Measurements from ENCODE around the gene BCL2L13. TPM values are rescaled to one million over a fixed set of nuclear protein-coding genes. Genes with fewer than 3 reads are reported as not detected.

Gene BCL2L13
- polyA plus RNA-seq, 1 donor from 2014 or later = 20.8 TPM

DNA sequence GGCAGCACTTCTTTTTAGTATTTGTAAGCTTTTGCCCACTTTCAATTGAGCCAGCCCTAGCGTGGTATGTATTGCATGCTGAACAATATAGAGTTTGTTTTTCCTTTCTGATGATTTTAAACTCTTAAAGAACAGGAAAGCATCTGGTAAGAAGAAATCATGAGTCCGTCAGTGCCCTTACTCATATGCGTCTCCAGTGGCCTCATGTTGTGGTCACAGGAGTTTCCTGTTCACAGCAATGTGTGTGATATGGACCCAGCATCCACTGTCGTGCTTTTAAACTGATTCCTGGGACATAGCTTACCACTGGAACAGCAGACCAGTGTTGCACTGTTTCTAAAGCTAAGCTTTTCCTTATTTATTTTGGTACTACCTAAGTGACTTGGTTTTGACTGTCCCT, 95.6 kb downstream of the BCL2L13 start:
- Histone ChIP-seq H3K27ac (ENCODE audit: low read length) (no peak overlapping the region), H3F3A (ENCODE audit: insufficient read depth, low read length, poor library complexity, severe bottlenecking) (no peaks in the 10 kb centered on the region), H3K9ac (ENCODE audit: low read length) (no peak overlapping the region), H2AFZ (ENCODE audit: low read depth, low read length) (no peak overlapping the region), H3K9me3 (ENCODE audit: low read length) (no peaks in the 10 kb centered on the region), H3K79me2 (replicated peaks; ENCODE audit: insufficient read depth, low read length) (no peaks in the 10 kb centered on the region), H3K27me3 (ENCODE audit: insufficient read depth, low read depth, low read length) (no peaks in the 10 kb centered on the region), H3K9me2 (ENCODE audit: insufficient read depth, low read length) (no peaks in the 10 kb centered on the region), H4K20me1 (ENCODE audit: insufficient read depth) (no peaks in the 10 kb centered on the region), H3K4me3 (ENCODE audit: low read length) (no peak overlapping the region), H3K36me3 (ENCODE audit: insufficient read depth, low read length) (no peaks in the 10 kb centered on the region), H3K4me2 (ENCODE audit: low read length) (no peak overlapping the region)
- TF ChIP-seq SMC3 (conservative IDR thresholded peaks at IDR 0.05; ENCODE audit: poor library complexity) = no peak
- no peak for TF ChIP-seq TAF1 (IDR thresholded peaks at IDR 0.05; ENCODE audit: low read depth)
- TF ChIP-seq, protein P1, sequence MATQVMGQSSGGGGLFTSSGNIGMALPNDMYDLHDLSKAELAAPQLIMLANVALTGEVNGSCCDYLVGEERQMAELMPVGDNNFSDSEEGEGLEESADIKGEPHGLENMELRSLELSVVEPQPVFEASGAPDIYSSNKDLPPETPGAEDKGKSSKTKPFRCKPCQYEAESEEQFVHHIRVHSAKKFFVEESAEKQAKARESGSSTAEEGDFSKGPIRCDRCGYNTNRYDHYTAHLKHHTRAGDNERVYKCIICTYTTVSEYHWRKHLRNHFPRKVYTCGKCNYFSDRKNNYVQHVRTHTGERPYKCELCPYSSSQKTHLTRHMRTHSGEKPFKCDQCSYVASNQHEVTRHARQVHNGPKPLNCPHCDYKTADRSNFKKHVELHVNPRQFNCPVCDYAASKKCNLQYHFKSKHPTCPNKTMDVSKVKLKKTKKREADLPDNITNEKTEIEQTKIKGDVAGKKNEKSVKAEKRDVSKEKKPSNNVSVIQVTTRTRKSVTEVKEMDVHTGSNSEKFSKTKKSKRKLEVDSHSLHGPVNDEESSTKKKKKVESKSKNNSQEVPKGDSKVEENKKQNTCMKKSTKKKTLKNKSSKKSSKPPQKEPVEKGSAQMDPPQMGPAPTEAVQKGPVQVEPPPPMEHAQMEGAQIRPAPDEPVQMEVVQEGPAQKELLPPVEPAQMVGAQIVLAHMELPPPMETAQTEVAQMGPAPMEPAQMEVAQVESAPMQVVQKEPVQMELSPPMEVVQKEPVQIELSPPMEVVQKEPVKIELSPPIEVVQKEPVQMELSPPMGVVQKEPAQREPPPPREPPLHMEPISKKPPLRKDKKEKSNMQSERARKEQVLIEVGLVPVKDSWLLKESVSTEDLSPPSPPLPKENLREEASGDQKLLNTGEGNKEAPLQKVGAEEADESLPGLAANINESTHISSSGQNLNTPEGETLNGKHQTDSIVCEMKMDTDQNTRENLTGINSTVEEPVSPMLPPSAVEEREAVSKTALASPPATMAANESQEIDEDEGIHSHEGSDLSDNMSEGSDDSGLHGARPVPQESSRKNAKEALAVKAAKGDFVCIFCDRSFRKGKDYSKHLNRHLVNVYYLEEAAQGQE (IDR thresholded peaks at IDR 0.05; ENCODE audit: borderline replicate concordance) = no peak
- TF ChIP-seq POLR2AphosphoS5 (IDR thresholded peaks at IDR 0.05) = no peak
- TF ChIP-seq, protein P2, sequence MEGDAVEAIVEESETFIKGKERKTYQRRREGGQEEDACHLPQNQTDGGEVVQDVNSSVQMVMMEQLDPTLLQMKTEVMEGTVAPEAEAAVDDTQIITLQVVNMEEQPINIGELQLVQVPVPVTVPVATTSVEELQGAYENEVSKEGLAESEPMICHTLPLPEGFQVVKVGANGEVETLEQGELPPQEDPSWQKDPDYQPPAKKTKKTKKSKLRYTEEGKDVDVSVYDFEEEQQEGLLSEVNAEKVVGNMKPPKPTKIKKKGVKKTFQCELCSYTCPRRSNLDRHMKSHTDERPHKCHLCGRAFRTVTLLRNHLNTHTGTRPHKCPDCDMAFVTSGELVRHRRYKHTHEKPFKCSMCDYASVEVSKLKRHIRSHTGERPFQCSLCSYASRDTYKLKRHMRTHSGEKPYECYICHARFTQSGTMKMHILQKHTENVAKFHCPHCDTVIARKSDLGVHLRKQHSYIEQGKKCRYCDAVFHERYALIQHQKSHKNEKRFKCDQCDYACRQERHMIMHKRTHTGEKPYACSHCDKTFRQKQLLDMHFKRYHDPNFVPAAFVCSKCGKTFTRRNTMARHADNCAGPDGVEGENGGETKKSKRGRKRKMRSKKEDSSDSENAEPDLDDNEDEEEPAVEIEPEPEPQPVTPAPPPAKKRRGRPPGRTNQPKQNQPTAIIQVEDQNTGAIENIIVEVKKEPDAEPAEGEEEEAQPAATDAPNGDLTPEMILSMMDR (IDR thresholded peaks at IDR 0.05; ENCODE audit: poor library complexity, severe bottlenecking) = no peak
- no peak for TF ChIP-seq RAD21 (conservative IDR thresholded peaks at IDR 0.05)
- no peak for TF ChIP-seq MXI1 (conservative IDR thresholded peaks at IDR 0.05; ENCODE audit: poor library complexity, severe bottlenecking)
- TF ChIP-seq EZH2 (IDR thresholded peaks at IDR 0.05; ENCODE audit: borderline replicate concordance, insufficient read depth, low read length, poor library complexity, severe bottlenecking) = no peak
- no peak for TF ChIP-seq EP300 (conservative IDR thresholded peaks at IDR 0.05; ENCODE audit: poor library complexity, severe bottlenecking)

DNA sequence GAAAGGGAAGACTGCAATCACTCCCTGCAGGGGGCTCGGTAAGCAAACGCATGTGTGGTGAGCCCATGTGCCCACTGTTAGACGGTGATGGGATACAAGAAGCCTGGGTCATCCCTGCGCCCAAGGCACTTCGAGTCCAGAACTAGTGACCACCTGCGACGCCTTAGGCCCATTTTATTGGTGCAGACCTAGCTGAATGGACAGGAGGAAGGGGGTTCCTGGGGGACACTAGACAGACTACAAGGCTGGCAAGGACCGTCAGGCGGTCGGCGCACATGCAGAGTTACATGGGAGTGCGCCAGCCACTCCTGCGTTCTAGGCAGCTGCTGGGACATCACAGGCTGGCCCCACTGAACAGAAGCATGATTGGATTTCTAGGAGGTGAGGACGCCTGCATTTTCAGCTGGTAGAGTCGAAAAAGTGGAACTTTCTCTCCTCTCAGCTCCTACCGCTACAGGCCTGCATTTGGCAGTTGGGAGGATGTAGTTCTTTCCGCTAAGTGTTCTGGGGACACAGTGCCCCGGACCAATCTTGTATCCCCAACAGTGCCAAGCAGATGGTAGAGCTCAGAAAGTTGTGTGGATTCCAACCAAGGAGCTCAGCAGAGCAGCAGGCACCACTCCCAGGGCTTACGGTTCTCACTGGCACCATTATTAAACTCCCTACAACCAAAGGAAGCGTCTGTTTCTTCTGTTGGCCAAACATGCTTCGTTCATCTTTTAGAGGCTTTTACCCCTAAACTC, 100.0 kb downstream of the BCL2L13 start:
- no peaks in the 10 kb centered on the region for H3K27me3 ChIP-seq (ENCODE audit: insufficient read depth, low read depth, low read length)
- no peak overlapping the region for H2AFZ ChIP-seq (ENCODE audit: low read depth, low read length)
- no peaks in the 10 kb centered on the region for H3K36me3 ChIP-seq (ENCODE audit: insufficient read depth, low read length)
- H3K9me2 ChIP-seq (ENCODE audit: insufficient read depth, low read length) = no peaks in the 10 kb centered on the region
- H3K27ac ChIP-seq (ENCODE audit: low read length) = no peak overlapping the region
- H3K79me2 ChIP-seq (replicated peaks; ENCODE audit: insufficient read depth, low read length) = no peaks in the 10 kb centered on the region
- H3K4me3 ChIP-seq (ENCODE audit: low read length) = no peak overlapping the region
- H3F3A ChIP-seq (ENCODE audit: insufficient read depth, low read length, poor library complexity, severe bottlenecking) = no peaks in the 10 kb centered on the region
- TF ChIP-seq, protein P1 (IDR thresholded peaks at IDR 0.05; ENCODE audit: borderline replicate concordance) = no peak
- TF ChIP-seq POLR2AphosphoS5 (IDR thresholded peaks at IDR 0.05) = no peak
- TF ChIP-seq EP300 (conservative IDR thresholded peaks at IDR 0.05; ENCODE audit: poor library complexity, severe bottlenecking) = no peak
- TF ChIP-seq TAF1 (IDR thresholded peaks at IDR 0.05; ENCODE audit: low read depth) = no peak
- no peak for TF ChIP-seq RAD21 (conservative IDR thresholded peaks at IDR 0.05)
- TF ChIP-seq, protein P2 (IDR thresholded peaks at IDR 0.05; ENCODE audit: poor library complexity, severe bottlenecking) = no peak
- no peak for TF ChIP-seq SMC3 (conservative IDR thresholded peaks at IDR 0.05; ENCODE audit: poor library complexity)
- TF ChIP-seq EZH2 (IDR thresholded peaks at IDR 0.05; ENCODE audit: borderline replicate concordance, insufficient read depth, low read length, poor library complexity, severe bottlenecking) = no peak
- TF ChIP-seq MXI1 (conservative IDR thresholded peaks at IDR 0.05; ENCODE audit: poor library complexity, severe bottlenecking) = no peak
- H3K9me3 ChIP-seq (ENCODE audit: low read length) = no peaks in the 10 kb centered on the region
- H3K9ac ChIP-seq (ENCODE audit: low read length) = no peak overlapping the region
- no peak overlapping the region for H3K4me2 ChIP-seq (ENCODE audit: low read length)
- H4K20me1 ChIP-seq (ENCODE audit: insufficient read depth) = no peaks in the 10 kb centered on the region

Measured in neural cell (in vitro differentiated cells).